Left lung (tissue), 10 donors: ENCODE results near the gene MOG. TPM values are rescaled to one million over a fixed set of nuclear protein-coding genes. Genes with fewer than 3 reads are reported as not detected.

Experiments
- ATAC-seq: fragments of 200-7000 bp; cut with Tn5 transposase; one replicate; pipeline ENCODE4 v1.9.1; 2020; ENCODE audit warnings: moderate library complexity
- DNase-seq, 4 donors: peaks; one replicate each; pipeline ENCODE4 v3.0.0-alpha.2; 2013 to 2020
- H3K27ac ChIP-seq, 2 donors: fragments of 200-600 bp; sonication (generic) in 1 of 2; one replicate each; pipeline versions ENCODE4 v1.5.0 to v1.8.0; 2020 to 2021
- H3K27me3 ChIP-seq, 2 donors: fragments of 200-600 bp; sonication (generic) in 1 of 2; one replicate each; pipeline versions ENCODE4 v1.5.0 to v1.8.0; 2020 to 2021
- H3K36me3 ChIP-seq, 2 donors: fragments of 200-600 bp; sonication (generic) in 1 of 2; one replicate each; pipeline versions ENCODE4 v1.5.0 to v1.8.0; 2020 to 2021
- H3K4me1 ChIP-seq, 2 donors: fragments of 200-600 bp; one replicate each; pipeline ENCODE4 v1.8.0; 2021
- H3K4me3 ChIP-seq, 2 donors: fragments of 200-600 bp; sonication (generic) in 1 of 2; one replicate each; pipeline versions ENCODE4 v1.5.0 to v1.8.0; 2020 to 2021; ENCODE audit warnings: mild to moderate bottlenecking in 1 of 2
- H3K9me3 ChIP-seq, 2 donors: fragments of 200-600 bp; sonication (generic) in 1 of 2; one replicate each; pipeline versions ENCODE4 v1.5.0 to v1.8.0; 2020 to 2021
- intact Hi-C, 2 donors: fragments of 100-400 bp; cut with DNase I; formaldehyde crosslinking; loops; one replicate each; pipeline versions ENCODE4 v1.11.2 to v1.14.2; 2022
- polyA plus RNA-seq, 6 donors: library from polyadenylated mRNA; unstranded; fragments of 120-200 nt; gene quantifications; one replicate each; pipeline ENCODE4 v1.2.1, GENCODE V29; 2013; ENCODE audit not compliant: insufficient read length in 6 of 6
- total RNA-seq, 2 donors: library from RNA; stranded (reverse); fragmentation: NEBNext Ultra II Directional; extraction: Animal tissue kit (Norgen Biotek cat#: 25700); gene quantifications; one replicate each; pipeline ENCODE4 v1.2.1, GENCODE V29; 2021
- TF ChIP-seq, protein P1 (sequence below), 2 donors: fragments of 200-600 bp; sonication (generic) in 1 of 2; IDR thresholded peaks; one replicate each; pipeline versions ENCODE4 v1.5.0 to v1.8.0; 2021; ENCODE audit warnings: antibody characterized with exemption in 2 of 2
- donor health status: DM: no; HTN: yes; CAD: no.
- donor health status: DM: no; HTN: no; CAD: no.

Gene MOG
- total and polyA plus RNA-seq, 8 donors, result 0.10 TPM; not detected in 7

DNA sequence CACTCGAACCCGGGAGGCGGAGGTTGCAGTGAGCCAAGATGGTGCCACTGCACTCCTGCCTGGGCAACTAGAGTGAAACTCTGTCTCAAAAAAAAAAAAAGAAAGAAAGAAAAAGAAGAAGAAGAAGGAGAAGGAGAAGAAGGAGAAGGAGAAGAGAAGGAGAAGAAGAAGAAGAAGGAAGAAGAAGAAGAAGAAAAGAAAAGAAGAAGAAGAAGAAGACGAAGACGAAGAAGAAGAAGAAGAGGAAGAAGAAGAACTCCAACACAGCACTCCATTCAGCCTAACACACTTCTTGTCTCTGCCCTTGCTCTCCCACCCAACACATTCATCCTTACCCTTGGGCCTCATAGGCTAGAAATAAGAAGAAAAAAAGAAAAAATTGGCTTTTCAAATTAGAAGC, 17.1 kb downstream of the MOG start:
- DNase-seq (no peak), ATAC-seq (no peak)
- no peaks in the 10 kb centered on the region for H3K4me1 ChIP-seq
- TF ChIP-seq, protein P1, sequence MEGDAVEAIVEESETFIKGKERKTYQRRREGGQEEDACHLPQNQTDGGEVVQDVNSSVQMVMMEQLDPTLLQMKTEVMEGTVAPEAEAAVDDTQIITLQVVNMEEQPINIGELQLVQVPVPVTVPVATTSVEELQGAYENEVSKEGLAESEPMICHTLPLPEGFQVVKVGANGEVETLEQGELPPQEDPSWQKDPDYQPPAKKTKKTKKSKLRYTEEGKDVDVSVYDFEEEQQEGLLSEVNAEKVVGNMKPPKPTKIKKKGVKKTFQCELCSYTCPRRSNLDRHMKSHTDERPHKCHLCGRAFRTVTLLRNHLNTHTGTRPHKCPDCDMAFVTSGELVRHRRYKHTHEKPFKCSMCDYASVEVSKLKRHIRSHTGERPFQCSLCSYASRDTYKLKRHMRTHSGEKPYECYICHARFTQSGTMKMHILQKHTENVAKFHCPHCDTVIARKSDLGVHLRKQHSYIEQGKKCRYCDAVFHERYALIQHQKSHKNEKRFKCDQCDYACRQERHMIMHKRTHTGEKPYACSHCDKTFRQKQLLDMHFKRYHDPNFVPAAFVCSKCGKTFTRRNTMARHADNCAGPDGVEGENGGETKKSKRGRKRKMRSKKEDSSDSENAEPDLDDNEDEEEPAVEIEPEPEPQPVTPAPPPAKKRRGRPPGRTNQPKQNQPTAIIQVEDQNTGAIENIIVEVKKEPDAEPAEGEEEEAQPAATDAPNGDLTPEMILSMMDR (IDR thresholded peaks at IDR 0.05), result no peak
- H3K9me3 ChIP-seq, result no peaks in the 10 kb centered on the region
- H3K27me3 ChIP-seq, result peaks cover 0 to 18% of the 10 kb centered on the region in 2 donors
- intact Hi-C loops, result no loop called here
- H3K4me3 ChIP-seq, result no peak overlapping the region
- no peak overlapping the region for H3K27ac ChIP-seq
- no peaks in the 10 kb centered on the region for H3K36me3 ChIP-seq

DNA sequence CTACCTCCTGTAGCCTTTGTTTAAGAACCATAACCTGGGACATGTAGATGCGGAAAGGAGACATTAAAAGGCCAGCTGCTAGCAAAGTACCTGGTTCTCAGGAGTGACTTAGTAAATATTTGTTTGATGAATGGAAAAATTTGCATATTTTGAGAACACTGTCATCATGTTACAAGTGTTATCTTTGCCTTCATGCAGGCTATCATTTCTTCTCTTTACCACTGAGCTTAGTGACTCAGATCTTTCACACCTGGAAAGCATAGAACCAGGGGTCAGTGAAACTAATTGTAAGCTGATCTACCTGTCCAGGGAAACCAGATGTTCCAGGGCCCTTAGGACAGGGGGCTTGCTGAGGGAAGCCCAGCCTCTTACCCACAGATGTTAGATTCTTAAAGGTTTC, 18.7 kb downstream of the MOG start:
- Histone ChIP-seq H3K4me3 (no peak overlapping the region), H3K27me3 (peaks cover 0 to 15% of the 10 kb centered on the region in 2 donors), H3K36me3 (no peaks in the 10 kb centered on the region), H3K27ac (no peak overlapping the region), H3K9me3 (no peaks in the 10 kb centered on the region), H3K4me1 (no peaks in the 10 kb centered on the region)
- TF ChIP-seq, protein P1 (IDR thresholded peaks at IDR 0.05), result no peak
- ATAC-seq (no peak), DNase-seq (no peak)
- intact Hi-C loops, result no loop called here

DNA sequence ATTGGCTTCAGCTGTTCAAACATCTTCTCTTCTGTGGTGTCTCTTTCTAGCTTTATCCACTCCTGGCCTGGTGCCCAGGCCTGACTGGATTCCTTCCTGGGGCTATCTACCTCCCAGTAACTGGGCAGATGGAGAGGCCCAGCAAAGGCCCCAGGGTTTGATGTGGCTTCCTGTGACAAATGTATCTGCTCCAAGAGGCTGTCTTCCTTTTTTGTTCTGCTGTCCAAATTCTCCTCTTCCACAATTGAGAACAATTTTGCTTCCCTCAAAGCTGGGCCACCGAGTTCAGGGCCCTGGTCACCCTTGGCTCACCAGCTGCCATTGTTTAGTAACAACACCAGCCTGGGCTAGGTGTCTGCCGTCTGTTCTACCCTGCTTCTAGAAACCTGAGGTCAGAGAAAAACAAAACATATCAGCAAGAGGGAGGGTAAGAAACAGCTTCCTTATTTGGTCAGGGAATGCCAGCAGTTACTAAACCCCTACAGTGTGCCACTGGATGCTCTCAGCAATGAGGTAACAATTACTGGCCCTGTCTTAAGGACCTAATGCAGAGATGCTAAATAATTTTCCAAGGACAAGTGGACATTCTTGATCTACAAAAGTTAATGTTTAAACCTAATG, 20.2 kb downstream of the MOG start:
- no peaks in the 10 kb centered on the region for H3K9me3 ChIP-seq
- H3K27ac ChIP-seq, result no peak overlapping the region
- no peaks in the 10 kb centered on the region for H3K4me1 ChIP-seq
- ATAC-seq (peak; percentile 23), DNase-seq (peak in 1 of 4 donors; percentile 3)
- intact Hi-C loops, result no loop called here
- H3K36me3 ChIP-seq, result no peaks in the 10 kb centered on the region
- H3K4me3 ChIP-seq, result no peak overlapping the region
- TF ChIP-seq, protein P1 (IDR thresholded peaks at IDR 0.05), result no peak
- peaks cover 0 to 11% of the 10 kb centered on the region in 2 donors for H3K27me3 ChIP-seq

DNA sequence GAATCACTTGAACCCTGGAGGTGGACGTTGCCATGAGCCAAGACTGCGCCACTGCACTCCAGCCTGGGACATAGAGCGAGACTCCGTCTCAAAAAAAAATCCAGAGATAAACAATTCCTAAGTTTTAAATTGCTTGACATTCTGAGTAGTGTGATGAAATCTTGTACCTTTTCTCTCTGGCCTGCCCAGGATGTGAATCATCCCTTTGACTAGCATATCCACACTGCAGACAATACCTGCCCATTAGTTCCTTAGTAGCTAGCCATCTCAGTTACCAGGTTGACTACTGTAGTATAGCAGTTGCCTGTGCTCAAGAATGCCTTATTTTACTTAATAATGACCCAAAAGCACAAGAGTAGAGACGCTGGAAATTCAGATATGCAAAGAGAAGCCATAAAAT, 21.2 kb downstream of the MOG start:
- Histone ChIP-seq H3K9me3 (no peaks in the 10 kb centered on the region), H3K27me3 (peaks cover 0 to 11% of the 10 kb centered on the region in 2 donors), H3K4me3 (no peak overlapping the region), H3K4me1 (no peaks in the 10 kb centered on the region), H3K27ac (no peak overlapping the region), H3K36me3 (no peaks in the 10 kb centered on the region)
- intact Hi-C loops, result no loop called here
- ATAC-seq, result no peak
- TF ChIP-seq, protein P1 (IDR thresholded peaks at IDR 0.05), result no peak
- DNase-seq, result no peak

DNA sequence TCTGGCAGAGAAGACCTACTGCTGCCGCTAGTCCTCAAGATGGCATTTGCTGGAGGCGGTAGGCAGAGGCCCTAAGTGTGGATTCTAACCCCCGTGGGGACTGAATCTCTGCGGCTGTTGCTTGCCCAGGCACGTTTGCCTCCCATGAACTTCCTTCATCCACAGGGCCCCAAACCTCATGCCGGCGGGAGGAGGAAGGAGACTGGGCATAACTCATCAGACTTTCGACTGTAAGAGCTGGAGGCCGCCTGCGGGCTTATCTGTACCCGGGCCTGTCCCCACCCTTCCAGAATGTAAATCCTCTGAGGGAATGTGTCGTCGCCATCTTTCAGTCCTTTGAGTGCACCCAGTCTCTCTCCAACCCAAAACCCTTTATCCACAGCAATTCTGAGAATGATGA, 23.1 kb downstream of the MOG start:
- TF ChIP-seq, protein P1 (IDR thresholded peaks at IDR 0.05), result no peak
- no peaks in the 10 kb centered on the region for H3K4me1 ChIP-seq
- no peak overlapping the region for H3K4me3 ChIP-seq
- no peak overlapping the region for H3K27ac ChIP-seq
- intact Hi-C loops, result no loop called here
- no peaks in the 10 kb centered on the region for H3K36me3 ChIP-seq
- H3K9me3 ChIP-seq, result no peaks in the 10 kb centered on the region
- ATAC-seq (no peak), DNase-seq (no peak)
- H3K27me3 ChIP-seq, result peaks cover 0 to 11% of the 10 kb centered on the region in 2 donors
